HepG2 (cell line): ENCODE results near the gene CHMP1A. TPM values are rescaled to one million over a fixed set of nuclear protein-coding genes. Genes with fewer than 3 reads are reported as not detected.

Experiments used
- ATAC-seq: fragments of 200-7000 bp; cut with Tn5 transposase; 3 replicates; pipeline ENCODE4 v1.9.1; 2020; ENCODE audit warnings: mild to moderate bottlenecking, moderate library complexity
- BruUV-seq: library from RNA; stranded (reverse); fragments of 400-500 nt; replicated peaks from 2 replicates; lab custom pipeline; 2021; lab: Mats Ljungman, UMichigan
- CTCF ChIA-PET: fragments of 300-600 bp; formaldehyde crosslinking; extraction: SDS; loops from one replicate; lab custom pipeline; 2021; ENCODE audit warnings: low total read pairs, inconsistent platforms, low intra/inter-chr PET ratio; lab: Yijun Ruan, JAX
- POLR2A ChIA-PET: fragments of 350-600 bp; sonication (Branson Sonifier 250); formaldehyde crosslinking; loops from one replicate; lab custom pipeline; 2020; ENCODE audit warnings: antibody characterized with exemption, inconsistent platforms; lab: Yijun Ruan, JAX
- DNase-seq: peaks from one replicate; pipeline ENCODE4 v3.0.0-alpha.2; 2015; ENCODE audit warnings: low spot score
- FAIRE-seq: peaks from 3 replicates; lab custom pipeline; 2011; peaks lifted over from hg19 to GRCh38; lab: Jason Lieb, UNC
- H2AFZ ChIP-seq: one replicate; pipeline ENCODE4 v1.6.1; 2011; ENCODE audit warnings: low read length, inconsistent platforms
- H3K27ac ChIP-seq: fragments of 300-600 bp; 3 replicates; pipeline ENCODE4 v1.8.0; 2011; ENCODE audit warnings: mixed run types, mild to moderate bottlenecking, mixed read lengths, low read length, inconsistent platforms; ENCODE audit not compliant: insufficient read depth; ENCODE audit errors: extremely low read length
- H3K27me3 ChIP-seq, 2 experiments: fragments of 200-600 bp in 1 of 2; 2 replicates in 1 of 2; 3 replicates in 1 of 2; pipeline versions ENCODE4 v1.6.0 to v1.8.0; 2011; ENCODE audit warnings: low read length in 2 of 2, mild to moderate bottlenecking in 2 of 2, moderate library complexity in 2 of 2, inconsistent platforms in 1 of 2; ENCODE audit not compliant: insufficient read depth in 2 of 2, control insufficient read depth in 1 of 2
- H3K36me3 ChIP-seq, 2 experiments: fragments of 200-600 bp in 1 of 2; replicated peaks in 1 of 2; 2 replicates in 1 of 2; 3 replicates in 1 of 2; pipeline versions ENCODE4 v1.5.1 to v1.8.0; 2011; ENCODE audit warnings: low read length in 2 of 2, inconsistent platforms in 1 of 2; ENCODE audit not compliant: insufficient read depth in 2 of 2, control insufficient read depth in 1 of 2
- H3K4me1 ChIP-seq: 2 replicates; pipeline ENCODE4 v1.5.1; 2012; ENCODE audit warnings: low read length, inconsistent platforms; ENCODE audit not compliant: insufficient read depth
- H3K4me2 ChIP-seq: 2 replicates; pipeline ENCODE4 v1.6.0; 2011; ENCODE audit warnings: low read depth, low read length, inconsistent platforms
- H3K4me3 ChIP-seq, 3 experiments: fragments of 200-600 bp in 1 of 3; sonication (generic), shearing (Covaris generic) in 1 of 3; replicated peaks in 1 of 3; 2 replicates each; pipeline ENCODE4 v1.5.1; 2011 to 2016; ENCODE audit warnings: low read length in 3 of 3, inconsistent platforms in 2 of 3, low read depth in 2 of 3, mild to moderate bottlenecking in 2 of 3, control low read depth in 1 of 3, mixed read lengths in 1 of 3; ENCODE audit not compliant: insufficient read depth in 1 of 3
- H3K79me2 ChIP-seq: one replicate; pipeline ENCODE4 v1.6.1; 2011; ENCODE audit warnings: low read length, inconsistent platforms; ENCODE audit not compliant: insufficient read depth
- H3K9ac ChIP-seq: 2 replicates; pipeline ENCODE4 v1.6.0; 2011; ENCODE audit warnings: mild to moderate bottlenecking, low read depth, low read length, inconsistent platforms; ENCODE audit not compliant: insufficient read depth
- H3K9me3 ChIP-seq: 2 replicates; pipeline ENCODE4 v1.5.1; 2012; ENCODE audit warnings: mild to moderate bottlenecking, low read length
- H4K20me1 ChIP-seq: 2 replicates; pipeline ENCODE4 v1.6.0; 2011; ENCODE audit warnings: inconsistent platforms, mild to moderate bottlenecking, low read length, moderate library complexity; ENCODE audit not compliant: insufficient read depth
- EZH2 ChIP-seq: conservative IDR thresholded peaks from 2 replicates; pipeline ENCODE4 v1.6.1; 2012; ENCODE audit warnings: mild to moderate bottlenecking, low read depth, low read length, moderate library complexity
- ZFP37 ChIP-seq: sonication (generic); formaldehyde crosslinking; IDR thresholded peaks from 2 replicates; pipeline ENCODE4 v1.4.0; 2020; ENCODE audit warnings: missing genetic modification reagents, borderline replicate concordance
- WGBS: methylation state at CpG from one replicate; pipeline ENCODE4 v1.1.6; 2017; ENCODE audit warnings: low lambda C conversion rate; 5-methylcytosine and 5-hydroxymethylcytosine counted together
- in situ Hi-C: cut with HindIII; loops from 2 replicates; pipeline ENCODE4 v1.10.0; 2017; ENCODE audit warnings: low pct_unique_long_range_greater_than_20kb; ENCODE audit not compliant: extremely low pct_ligation_motif_present
- intact Hi-C: fragments of 100-400 bp; cut with micrococcal nuclease; formaldehyde crosslinking; loops from one replicate; pipeline ENCODE4 v1.10.0; 2022; ENCODE audit not compliant: unreplicated experiment
- polyA plus RNA-seq, 8 experiments: library from polyadenylated mRNA; depleted of rRNA in 3 of 8; stranded (reverse) in 7 of 8; unstranded in 1 of 8; fragments of >200 nt; fragmentation: Illumina TruSeq in 4 of 8; extraction: Trizol in 4 of 8; gene quantifications; 2 replicates each; pipeline versions ENCODE4 v1.2.1 to v1.2.3, GENCODE V29; 2011 to 2016; ENCODE audit warnings: low read depth in 4 of 8, missing spikeins in 1 of 8, mixed read lengths in 1 of 8; ENCODE audit not compliant: insufficient read depth in 1 of 8
- total RNA-seq, 5 experiments: library from RNA; depleted of rRNA; stranded (reverse); fragments of >200 nt; fragmentation: Illumina TruSeq; extraction: Trizol; gene quantifications; 2 replicates each; pipeline ENCODE4 v1.2.3, GENCODE V29; 2016; ENCODE audit warnings: low read depth in 1 of 5
- TF ChIP-seq, protein P1 (sequence below): sonication (generic); formaldehyde crosslinking; IDR thresholded peaks from 2 replicates; pipeline ENCODE4 v1.4.0; 2020; ENCODE audit warnings: missing genetic modification reagents
- TF ChIP-seq, protein P2 (sequence below): sonication (generic); formaldehyde crosslinking; IDR thresholded peaks from 2 replicates; pipeline ENCODE4 v1.4.0; 2020; ENCODE audit warnings: missing genetic modification reagents
- TF ChIP-seq, protein P3 (sequence below): sonication (generic); formaldehyde crosslinking; IDR thresholded peaks from 2 replicates; pipeline ENCODE4 v1.5.0; 2020; ENCODE audit warnings: mild to moderate bottlenecking, missing genetic modification reagents

Gene CHMP1A
- total and polyA plus RNA-seq, 2 of the 13 experiments (the other 11 are each of a cell fraction or from before 2014, with no cell fraction given), result 69.4 to 73.3 TPM

DNA sequence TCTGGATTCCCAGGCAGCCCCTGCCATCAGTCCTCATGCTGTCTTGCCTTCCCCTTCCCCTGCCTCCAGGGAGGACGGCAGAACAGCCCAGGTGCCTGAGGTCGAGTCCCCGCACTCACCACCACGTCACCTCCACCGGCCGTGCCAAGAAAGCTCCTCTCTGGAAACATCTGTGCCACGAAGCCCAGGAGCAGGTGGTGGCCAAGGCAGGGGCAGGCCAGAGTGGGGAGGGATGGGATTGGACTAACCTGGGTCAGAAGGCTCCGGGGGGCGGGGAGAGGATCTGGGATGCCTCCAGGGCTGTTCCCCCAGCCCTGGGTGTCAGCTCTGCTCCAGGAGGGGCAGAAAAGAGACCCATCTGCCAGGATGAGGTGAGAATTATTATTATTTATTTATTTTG lies 51.5 kb downstream of the CHMP1A start:
- DNase-seq (no peak), FAIRE-seq (no peak), ATAC-seq (no peak)
- in situ Hi-C loops, result no loop called here
- no peaks in the 10 kb centered on the region for H3K36me3 ChIP-seq
- no TSS peak for BruUV-seq
- no peak overlapping the region for H3K9ac ChIP-seq
- CTCF ChIA-PET, result no interaction called here
- H3K4me1 ChIP-seq, result peaks cover 34% of the 10 kb centered on the region
- no peaks in the 10 kb centered on the region for H4K20me1 ChIP-seq
- intact Hi-C loops, result no loop called here
- no peak overlapping the region for H3K27ac ChIP-seq
- peaks cover 7 to 33% of the 10 kb centered on the region in 2 experiments for H3K27me3 ChIP-seq
- H3K4me3 ChIP-seq, result no peak overlapping the region
- no peaks in the 10 kb centered on the region for H3K9me3 ChIP-seq
- H3K4me2 ChIP-seq, result no peak overlapping the region
- 61% methylated on average over 9 of the region's 9 CpGs for WGBS
- POLR2A ChIA-PET, result interaction anchor here (0.5 kb wide), 1 partner anchor 14 kb away, joined by 3 read pairs; no protein-coding TSS in a partner anchor
- no peak overlapping the region for H2AFZ ChIP-seq
- TF ChIP-seq, protein P1, sequence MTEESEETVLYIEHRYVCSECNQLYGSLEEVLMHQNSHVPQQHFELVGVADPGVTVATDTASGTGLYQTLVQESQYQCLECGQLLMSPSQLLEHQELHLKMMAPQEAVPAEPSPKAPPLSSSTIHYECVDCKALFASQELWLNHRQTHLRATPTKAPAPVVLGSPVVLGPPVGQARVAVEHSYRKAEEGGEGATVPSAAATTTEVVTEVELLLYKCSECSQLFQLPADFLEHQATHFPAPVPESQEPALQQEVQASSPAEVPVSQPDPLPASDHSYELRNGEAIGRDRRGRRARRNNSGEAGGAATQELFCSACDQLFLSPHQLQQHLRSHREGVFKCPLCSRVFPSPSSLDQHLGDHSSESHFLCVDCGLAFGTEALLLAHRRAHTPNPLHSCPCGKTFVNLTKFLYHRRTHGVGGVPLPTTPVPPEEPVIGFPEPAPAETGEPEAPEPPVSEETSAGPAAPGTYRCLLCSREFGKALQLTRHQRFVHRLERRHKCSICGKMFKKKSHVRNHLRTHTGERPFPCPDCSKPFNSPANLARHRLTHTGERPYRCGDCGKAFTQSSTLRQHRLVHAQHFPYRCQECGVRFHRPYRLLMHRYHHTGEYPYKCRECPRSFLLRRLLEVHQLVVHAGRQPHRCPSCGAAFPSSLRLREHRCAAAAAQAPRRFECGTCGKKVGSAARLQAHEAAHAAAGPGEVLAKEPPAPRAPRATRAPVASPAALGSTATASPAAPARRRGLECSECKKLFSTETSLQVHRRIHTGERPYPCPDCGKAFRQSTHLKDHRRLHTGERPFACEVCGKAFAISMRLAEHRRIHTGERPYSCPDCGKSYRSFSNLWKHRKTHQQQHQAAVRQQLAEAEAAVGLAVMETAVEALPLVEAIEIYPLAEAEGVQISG (CRISPR knock-in tag), result no peak
- no peak for TF ChIP-seq ZFP37 (CRISPR knock-in tag)
- TF ChIP-seq EZH2, result no peak
- TF ChIP-seq, protein P2, sequence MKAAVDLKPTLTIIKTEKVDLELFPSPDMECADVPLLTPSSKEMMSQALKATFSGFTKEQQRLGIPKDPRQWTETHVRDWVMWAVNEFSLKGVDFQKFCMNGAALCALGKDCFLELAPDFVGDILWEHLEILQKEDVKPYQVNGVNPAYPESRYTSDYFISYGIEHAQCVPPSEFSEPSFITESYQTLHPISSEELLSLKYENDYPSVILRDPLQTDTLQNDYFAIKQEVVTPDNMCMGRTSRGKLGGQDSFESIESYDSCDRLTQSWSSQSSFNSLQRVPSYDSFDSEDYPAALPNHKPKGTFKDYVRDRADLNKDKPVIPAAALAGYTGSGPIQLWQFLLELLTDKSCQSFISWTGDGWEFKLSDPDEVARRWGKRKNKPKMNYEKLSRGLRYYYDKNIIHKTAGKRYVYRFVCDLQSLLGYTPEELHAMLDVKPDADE (CRISPR knock-in tag), result no peak
- TF ChIP-seq, protein P3, sequence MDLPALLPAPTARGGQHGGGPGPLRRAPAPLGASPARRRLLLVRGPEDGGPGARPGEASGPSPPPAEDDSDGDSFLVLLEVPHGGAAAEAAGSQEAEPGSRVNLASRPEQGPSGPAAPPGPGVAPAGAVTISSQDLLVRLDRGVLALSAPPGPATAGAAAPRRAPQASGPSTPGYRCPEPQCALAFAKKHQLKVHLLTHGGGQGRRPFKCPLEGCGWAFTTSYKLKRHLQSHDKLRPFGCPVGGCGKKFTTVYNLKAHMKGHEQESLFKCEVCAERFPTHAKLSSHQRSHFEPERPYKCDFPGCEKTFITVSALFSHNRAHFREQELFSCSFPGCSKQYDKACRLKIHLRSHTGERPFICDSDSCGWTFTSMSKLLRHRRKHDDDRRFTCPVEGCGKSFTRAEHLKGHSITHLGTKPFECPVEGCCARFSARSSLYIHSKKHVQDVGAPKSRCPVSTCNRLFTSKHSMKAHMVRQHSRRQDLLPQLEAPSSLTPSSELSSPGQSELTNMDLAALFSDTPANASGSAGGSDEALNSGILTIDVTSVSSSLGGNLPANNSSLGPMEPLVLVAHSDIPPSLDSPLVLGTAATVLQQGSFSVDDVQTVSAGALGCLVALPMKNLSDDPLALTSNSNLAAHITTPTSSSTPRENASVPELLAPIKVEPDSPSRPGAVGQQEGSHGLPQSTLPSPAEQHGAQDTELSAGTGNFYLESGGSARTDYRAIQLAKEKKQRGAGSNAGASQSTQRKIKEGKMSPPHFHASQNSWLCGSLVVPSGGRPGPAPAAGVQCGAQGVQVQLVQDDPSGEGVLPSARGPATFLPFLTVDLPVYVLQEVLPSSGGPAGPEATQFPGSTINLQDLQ (CRISPR knock-in tag), result no peak
- TF ChIP-seq, all 625 proteins: peak for 0
- H3K79me2 ChIP-seq, result no peaks in the 10 kb centered on the region
